CD4-positive, alpha-beta T cell treated with Interleukin-21 for 1 hour (primary cell): Measurements from ENCODE around the gene CAPN9.
"Not testable (repeated sequence)": the region's sequence is repeated elsewhere in the genome, so short reads cannot be mapped to it uniquely, and the experiment has no call there.

Experiments
- DNase-seq: peaks from one replicate; pipeline ENCODE4 v3.0.0-alpha.2; 2020

CAPN9 gene

GRCh38 chr1:230825761-230826160, 78.6 kb downstream of the CAPN9 start:
- DNase-seq, result no peak

- no peak for DNase-seq
These were observed 79.1 kb downstream of the CAPN9 start for GRCh38 chr1:230826166-230826875.

- DNase-seq, result no peak
These were observed 80.0 kb downstream of the CAPN9 start for GRCh38 chr1:230827081-230827681.

GRCh38 chr1:230827801-230828200, 80.6 kb downstream of the CAPN9 start:
- no peak for DNase-seq

GRCh38 chr1:230828421-230828820, 81.2 kb downstream of the CAPN9 start:
- DNase-seq, result no peak

GRCh38 chr1:230831771-230832170, 84.6 kb downstream of the CAPN9 start:
- DNase-seq, result no peak

- DNase-seq, result no peak
These were observed 85.3 kb downstream of the CAPN9 start for GRCh38 chr1:230832476-230832875.

GRCh38 chr1:230833511-230833910, 86.3 kb downstream of the CAPN9 start:
- DNase-seq, result no peak

- no peak for DNase-seq
These were observed 87.1 kb downstream of the CAPN9 start for GRCh38 chr1:230834292-230834691.

- DNase-seq, result no peak
These were observed 89.2 kb downstream of the CAPN9 start for GRCh38 chr1:230836347-230836746.

- DNase-seq, result no peak
These were observed 89.6 kb downstream of the CAPN9 start for GRCh38 chr1:230836793-230837192.

- DNase-seq, result no peak
These were observed 92.0 kb downstream of the CAPN9 start for GRCh38 chr1:230839173-230839572.

GRCh38 chr1:230842801-230843200, 95.6 kb downstream of the CAPN9 start:
- no peak for DNase-seq

- no peak for DNase-seq
These were observed 96.5 kb downstream of the CAPN9 start for GRCh38 chr1:230843503-230844309.

- no peak for DNase-seq
These were observed 97.4 kb downstream of the CAPN9 start for GRCh38 chr1:230844561-230844960.

- not testable (repeated sequence) for DNase-seq
These were observed 98.0 kb downstream of the CAPN9 start for GRCh38 chr1:230845184-230845583.

GRCh38 chr1:230848235-230848634, 101.0 kb downstream of the CAPN9 start:
- no peak for DNase-seq

- DNase-seq, result no peak
These were observed 102.5 kb downstream of the CAPN9 start for GRCh38 chr1:230849451-230850224.

- no peak for DNase-seq
These were observed 103.4 kb downstream of the CAPN9 start for GRCh38 chr1:230850547-230850946.

- DNase-seq, result no peak
These were observed 104.1 kb downstream of the CAPN9 start for GRCh38 chr1:230851291-230851691.
